GM15510 (cell line): ENCODE data around the gene RAET1G.

Experiments used
- POLR2A ChIP-seq: IDR thresholded peaks from 3 replicates; pipeline ENCODE4 v1.6.1; 2011; ENCODE audit warnings: borderline replicate concordance; ENCODE audit not compliant: insufficient read length; ENCODE audit errors: extremely low read depth

Gene RAET1G

DNA sequence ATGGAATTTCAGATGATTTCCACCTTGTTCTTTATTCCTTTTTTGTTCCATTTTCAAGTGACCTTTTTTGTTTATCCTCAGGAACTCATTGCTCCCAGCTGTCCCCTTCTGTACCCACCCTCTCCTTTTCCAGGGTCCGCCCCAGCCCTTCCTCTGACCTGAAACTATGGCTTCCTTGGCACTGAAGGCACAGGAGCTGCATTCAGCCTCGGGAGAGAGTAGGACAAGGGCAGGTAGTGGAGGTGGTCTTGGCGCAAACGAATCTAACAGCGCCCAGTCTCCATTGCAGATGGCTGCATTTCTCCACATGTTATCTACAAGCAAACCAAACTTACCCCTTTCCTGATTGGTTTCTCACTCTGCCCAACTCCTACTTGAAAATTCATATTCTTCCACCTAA is 10.1 kb upstream of the RAET1G start:
- TF ChIP-seq POLR2A: no peak

DNA sequence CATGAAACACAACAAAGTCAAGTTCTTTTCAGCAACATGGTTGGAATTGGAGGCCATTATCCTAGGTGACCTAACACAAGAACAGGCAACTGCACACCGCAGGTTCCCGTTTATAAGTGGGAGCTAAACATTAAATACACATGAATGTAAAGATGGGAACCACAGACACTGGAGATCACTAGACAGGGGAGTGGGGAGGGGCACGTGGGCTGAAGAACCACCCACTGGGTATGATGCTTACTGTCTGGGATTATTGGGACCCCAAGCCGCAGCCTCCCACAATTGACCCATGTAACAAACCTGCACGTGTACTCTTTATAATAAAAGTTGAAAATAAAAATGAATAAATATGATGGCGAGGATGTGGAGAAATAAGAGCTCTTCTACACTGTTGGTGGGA is 8.6 kb upstream of the RAET1G start:
- no peak for TF ChIP-seq POLR2A

DNA sequence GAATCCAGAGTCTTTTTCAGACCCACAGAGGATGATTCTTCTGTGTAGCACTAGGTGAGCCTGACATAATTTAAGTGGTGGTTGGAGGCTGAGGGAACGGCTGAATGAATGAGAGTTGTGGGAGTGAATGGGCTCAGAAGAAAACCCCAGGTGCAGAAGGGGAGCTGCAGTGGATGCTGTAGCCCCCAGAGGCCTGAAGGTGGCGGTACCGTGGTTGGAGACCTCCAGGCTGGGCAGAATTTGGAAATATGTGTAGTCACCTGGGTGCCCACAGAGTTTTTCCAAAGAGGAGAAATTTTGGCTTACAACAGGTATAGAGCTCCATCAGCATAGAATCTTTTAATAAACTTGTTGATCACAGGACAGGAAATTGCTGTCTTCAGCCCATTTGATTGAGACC is 6.5 kb upstream of the RAET1G start:
- TF ChIP-seq POLR2A: no peak

DNA sequence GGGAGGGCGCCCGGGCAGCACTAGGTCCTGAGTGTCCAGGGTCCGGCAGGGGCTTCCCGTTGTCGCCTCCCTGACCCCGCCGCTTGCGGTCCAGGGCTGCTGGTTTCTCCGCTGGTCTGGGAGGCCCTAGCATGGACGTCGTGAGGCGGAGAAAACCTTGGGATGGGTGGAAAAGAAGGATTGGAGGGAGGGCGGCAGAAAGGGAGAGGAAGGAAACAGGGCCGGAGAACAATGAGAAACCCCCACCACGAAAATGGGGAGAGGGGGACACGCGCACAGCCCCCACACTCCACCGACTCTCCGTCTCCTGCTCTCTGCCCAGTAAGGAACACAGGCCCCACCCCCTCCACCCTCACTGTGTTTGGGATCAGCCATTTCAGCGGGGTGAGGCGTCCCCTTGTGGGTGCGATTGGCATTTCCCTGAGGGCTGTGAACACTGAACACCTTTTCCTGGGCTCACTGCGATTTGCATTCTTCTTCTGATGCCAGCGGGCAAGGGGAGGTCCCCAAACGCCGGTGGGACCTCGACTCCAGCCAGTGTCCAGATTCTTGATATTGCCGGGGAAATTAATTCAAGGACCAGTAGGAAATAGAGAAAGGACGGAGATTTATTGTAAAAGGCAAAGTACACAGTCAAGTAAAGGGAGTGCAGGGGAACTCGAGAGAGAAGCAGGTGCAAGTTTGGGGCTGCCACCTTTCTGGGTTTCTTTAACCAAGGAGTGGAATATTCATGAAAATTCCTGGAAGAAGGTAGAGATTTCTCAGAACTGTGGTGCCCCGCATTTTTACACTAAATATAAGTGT is 3.3 kb upstream of the RAET1G start:
- TF ChIP-seq POLR2A: no peak

DNA sequence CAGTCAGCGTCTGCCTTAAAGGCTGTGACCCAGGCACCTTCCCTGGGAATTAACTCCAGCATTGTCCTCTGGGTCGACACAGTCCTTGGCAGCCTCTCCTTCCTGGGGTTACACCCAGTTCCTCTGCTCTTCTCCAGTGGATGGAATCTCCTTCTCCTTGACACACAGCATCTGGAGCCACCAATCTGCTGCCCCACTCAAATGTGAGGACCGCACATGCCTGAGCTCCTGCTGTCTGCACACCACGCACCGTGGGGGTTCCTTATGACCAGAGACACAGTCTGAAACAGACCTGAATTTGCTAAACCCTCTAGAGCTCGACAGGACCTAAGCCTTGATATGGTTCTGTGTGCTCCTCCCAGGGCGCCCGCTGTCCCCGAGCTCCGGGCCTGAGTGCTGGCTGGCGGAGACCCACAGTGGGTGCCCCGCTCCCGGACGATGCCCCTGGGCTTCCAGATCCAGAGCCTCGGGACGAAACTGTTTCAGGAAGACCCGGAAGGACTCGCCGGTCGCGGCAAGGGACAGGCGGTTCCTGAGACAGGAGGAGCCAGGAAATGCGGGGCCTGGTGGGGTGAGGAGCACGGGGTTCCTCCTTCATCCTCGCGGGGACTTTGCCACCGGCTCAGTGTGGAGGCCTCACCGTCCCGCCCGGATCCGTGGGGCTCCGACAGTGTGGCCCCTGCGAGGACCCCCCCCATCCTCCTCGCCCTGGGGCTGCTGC is 2.5 kb upstream of the RAET1G start:
- TF ChIP-seq POLR2A: no peak

DNA sequence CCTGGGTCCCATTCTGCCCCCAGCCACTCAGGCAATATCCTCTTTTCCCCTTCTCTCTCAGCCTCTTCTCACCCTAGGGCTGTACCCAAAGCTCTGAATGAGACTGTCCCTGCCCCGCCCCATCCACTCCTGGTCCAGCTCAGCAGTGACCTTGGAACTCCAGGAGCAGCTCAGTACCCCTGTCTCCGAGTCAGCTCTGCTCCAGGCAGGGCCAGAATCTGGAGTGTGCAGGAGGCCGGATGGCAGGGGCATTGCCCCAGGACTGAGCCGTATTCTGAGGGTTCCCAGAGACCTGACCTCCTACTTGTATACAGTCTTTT is 2.0 kb upstream of the RAET1G start:
- TF ChIP-seq POLR2A: no peak

DNA sequence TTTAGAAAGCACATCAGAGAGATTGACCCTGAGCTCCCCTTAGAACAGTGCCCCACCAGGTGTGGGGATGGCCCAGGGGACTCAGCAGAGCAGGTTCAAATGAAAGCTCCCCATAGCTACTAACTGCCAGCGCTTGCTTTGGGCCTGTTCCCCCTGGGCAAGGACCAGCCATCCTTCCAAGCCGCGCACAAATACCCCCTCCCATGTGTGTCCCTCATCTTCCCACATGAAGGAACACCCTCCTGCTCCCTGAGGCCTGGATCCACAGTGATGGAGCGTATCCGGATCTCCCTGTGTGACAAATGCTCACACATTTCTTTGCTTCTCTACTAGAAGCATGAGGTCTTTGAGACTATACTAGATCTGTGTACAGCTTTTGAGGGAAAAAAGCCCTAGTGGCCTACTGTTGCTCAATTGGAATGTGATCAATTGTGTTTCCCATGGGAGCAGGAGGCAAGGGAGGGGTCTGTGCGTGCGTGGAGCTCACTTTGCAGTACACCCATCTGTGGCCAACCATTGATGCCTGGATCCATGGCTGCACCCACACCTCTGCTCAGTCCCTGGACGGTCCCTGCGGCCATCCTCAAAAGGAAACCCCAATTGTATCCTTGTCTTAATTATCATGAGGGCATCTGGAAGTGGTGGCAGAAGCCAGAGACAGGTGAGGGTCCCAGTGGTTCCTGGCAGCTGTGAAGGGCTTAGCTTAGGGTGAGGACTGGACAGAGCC is 1.4 kb upstream of the RAET1G start:
- no peak for TF ChIP-seq POLR2A

DNA sequence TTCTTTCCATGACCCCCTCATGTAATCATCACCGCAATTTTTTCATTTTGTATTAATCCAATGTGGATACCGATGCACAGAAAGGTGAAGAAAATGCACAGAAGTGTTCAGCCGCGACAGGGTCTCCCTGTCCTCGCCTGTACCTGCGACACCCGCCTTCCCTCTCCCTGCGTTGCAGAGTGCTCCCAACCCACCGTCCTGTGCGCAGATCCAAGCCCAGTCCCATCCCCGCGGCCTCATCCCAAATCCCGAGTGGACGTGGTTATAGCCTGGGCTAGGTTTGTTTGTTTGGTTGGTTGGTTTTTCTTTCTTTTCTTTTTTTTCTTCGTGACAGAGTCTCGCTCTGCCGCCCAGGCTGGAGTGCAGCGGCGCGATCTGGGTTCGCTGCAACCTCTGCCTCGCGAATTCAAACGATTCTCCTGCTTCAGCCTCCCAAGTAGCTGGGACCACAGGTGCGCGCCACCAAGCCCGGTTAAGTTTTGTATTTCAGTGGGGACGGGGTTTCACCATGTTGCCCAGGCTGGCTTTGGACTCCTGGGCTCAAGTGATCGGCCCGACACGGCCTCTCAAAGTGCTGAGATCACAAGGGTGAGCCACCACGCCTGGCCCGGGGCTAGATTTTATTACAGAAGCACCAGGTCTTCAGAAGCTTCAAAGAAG is 536 bp upstream of the RAET1G start:
- no peak for TF ChIP-seq POLR2A

DNA sequence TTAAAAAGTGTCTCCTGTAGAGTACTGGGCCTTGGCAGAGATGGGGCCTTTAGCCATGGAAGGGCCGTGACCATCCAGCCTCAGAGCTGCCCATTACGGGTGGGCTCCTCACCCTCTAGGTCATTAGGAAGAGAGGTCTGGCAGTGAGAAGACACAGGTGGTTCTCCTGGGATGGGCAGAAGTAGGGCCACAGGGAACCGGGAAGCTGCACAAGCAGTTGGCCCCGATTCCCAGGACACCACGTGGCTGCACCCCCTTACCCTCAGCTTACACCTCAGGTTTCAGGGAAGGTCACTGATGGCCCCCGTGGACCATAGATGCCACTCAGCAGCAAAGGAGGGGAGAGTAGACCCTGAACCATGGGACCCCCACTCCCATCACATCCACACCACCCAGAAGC is 1.6 kb downstream of the RAET1G start:
- TF ChIP-seq POLR2A: no peak

DNA sequence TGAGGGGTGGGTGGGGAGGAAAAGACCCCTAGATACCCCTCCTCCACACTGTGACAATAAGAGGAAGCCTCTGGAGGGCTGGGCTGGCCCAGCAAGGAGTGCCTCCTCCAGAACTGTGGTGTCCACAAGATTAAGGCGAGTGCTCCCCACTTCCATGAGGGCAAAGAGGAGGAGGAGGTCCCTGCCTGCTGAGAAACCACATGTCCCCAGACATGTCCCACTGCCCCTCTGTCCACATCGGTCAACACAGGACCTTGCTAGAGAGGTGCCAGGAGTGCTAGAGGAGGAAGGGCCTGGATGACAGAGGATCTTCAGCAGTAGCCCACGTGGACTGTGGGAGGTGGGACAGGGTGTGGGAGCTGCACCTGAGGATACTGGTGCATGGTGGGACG is 3.1 kb downstream of the RAET1G start:
- no peak for TF ChIP-seq POLR2A

DNA sequence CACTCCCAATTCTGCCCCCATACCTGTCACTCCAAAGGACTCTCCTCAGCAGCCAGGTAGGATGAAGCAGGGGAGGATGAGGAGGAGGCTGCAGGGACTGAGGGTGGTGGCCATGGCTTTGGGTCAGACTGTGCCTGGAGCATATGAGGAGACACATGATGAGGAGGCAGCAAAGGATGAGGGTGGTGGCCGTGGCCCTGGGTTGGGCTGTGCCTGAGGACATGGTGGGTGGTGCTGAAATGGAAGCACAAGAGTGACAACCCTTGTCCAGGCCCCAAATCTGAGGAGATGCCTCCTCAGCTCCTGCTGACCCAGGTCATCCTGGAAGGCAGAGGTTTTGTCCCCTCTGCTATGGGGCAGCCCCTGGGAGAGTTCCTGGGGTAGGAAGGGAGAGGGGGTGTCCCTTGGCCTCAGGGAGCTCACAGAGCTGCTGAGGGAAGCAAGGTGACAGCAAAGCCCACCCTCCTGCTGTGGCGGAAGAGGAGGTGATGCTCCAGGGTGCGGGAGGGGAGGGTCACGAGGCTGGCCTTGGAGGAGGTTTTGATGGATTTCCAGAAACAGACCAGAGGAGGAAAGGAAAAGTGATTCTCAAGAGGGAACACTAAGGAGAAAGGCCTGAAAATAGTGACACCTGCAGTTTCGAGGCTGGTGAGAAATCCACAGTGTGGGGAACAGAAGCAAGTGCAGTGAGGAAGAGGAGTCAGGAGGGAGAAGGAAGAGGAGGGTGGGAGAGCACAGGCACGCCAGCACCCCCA is 4.6 kb downstream of the RAET1G start:
- no peak for TF ChIP-seq POLR2A

DNA sequence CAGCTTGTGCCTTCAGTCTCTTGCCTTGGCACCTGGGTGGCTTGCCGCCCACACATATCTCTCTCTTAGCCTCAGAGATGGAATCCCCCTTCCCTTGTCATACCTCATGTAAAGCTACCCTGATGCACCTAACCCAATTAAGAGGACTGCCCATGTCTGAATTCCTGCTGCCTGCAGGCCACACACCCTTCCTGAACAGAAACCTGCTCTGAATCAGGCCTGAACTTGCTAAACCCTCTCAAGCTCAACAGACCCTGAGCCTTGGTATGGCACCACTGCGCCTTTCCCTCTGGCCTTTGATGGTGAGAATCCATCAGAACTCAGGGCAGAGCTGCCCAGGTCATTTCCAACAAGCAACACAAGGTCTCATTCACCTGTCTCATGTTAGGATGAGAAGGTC is 5.2 kb downstream of the RAET1G start:
- TF ChIP-seq POLR2A: no peak

DNA sequence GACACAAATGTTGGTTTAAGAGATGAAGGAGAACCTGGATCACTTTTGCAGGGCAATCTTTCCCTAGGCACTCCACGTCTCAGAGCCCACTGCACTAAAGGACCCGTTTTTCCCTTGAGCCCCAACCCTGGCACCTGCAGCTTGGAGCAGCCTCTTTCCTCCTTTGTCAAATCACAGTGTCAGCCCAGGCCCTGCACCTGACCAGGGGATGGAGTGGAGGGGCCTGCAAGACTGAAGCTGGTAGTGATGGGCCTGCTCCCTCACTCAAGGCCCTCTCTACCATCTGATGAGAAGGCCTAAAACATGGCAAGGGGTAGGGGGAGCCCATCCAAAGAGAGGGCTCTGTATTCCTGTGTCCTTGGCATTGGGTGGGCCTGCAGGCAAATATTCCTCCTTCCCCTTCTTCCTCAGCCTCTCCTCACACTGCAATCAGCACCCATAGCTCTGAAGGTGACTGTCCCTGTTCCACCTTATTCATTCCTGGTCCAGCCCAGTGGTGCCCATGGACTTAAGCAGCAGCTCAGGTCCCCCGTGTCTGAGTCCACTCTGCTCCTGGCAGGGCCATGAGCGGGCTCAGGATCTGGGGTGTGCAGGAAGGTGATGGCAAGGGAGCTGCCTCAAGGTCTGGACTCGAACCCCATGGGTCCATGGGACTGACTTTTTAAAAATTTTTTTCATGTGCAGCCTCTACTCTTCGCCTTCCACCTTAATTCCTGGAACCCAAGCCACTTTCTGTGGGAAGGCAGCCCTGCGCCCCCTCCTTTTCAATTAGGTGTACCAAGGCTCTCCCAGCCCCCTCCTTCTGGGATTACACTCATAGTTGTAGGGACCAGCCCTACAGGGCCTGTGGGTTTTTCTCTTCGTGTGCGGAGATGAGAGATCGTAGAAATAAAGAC is 6.7 kb downstream of the RAET1G start:
- no peak for TF ChIP-seq POLR2A
